ENCODE results near the gene RPL22. TPM values are rescaled to one million over a fixed set of nuclear protein-coding genes. Genes with fewer than 3 reads are reported as not detected.

RPL22 gene
- total and polyA plus RNA-seq, 2 of the 8 experiments (the other 6 are each of a cell fraction or from before 2014, with no cell fraction given) = 133 to 521 TPM

DNA sequence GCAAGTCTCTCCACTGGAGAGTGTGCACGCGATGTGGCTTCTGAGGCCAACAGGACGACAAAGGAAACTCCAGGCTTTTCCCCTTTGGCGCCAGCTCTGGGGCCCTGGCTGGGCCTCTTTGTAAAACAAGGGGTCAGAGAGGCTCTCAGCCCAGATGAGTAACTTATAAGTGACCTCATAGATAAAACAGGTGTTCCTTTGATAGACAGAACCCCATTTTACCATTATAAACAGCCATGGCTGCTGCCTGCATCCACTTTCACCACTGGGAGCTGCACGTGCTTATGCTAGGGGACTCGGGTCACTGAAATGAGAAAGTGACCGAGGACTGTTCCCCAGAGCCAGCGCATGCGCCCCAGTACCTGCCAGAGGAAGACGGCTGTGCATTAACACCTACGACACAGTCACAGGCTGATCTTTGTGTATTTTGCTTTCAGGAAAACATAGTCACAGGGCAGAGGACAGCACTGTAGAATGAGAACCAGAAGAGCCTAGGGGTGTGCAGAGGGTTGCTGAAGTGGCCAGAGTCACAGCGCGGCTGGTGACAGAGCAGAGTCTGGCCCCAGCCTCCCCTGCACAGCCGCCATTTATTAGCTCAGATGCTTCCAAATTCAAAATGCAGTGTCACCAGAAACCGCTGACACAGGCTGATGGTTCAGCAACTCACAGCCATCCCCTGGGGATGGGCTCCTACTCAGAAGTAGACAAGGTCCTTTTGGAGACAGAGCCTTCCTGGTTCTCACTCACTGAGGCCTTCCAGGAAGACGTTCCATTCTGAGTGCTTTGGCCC lies 19.2 kb upstream of the RPL22 start:
- Histone ChIP-seq H3K23ac (ENCODE audit: insufficient read length) (no peak overlapping the region), H3K23me2 (ENCODE audit: low read depth, low read length) (no peaks in the 10 kb centered on the region), H3K27ac (ENCODE audit: low read depth, low read length) (no peak overlapping the region), H3K4me1 (replicated peaks in 1 of 4; ENCODE audit: control insufficient read depth in 3 of 4, insufficient read depth in 4 of 4, low read length in 3 of 4) (no peaks in the 10 kb centered on the region; a peak in 1 of 7 replicates), H2AK5ac (ENCODE audit: low read depth, low read length) (no peak overlapping the region), H4K20me1 (replicated peaks in 1 of 2; ENCODE audit: control insufficient read depth in 1 of 2, insufficient read depth in 2 of 2, low read length in 2 of 2) (peaks cover 4 to 7% of the 10 kb centered on the region in 2 experiments), H3K36me3 (ENCODE audit: control insufficient read depth in 2 of 4, insufficient read depth in 4 of 4, low read length in 3 of 4) (peaks cover 1 to 20% (median 3%) of the 10 kb centered on the region in 4 experiments; a peak in 7 of 8 replicates), H4K8ac (ENCODE audit: extremely low read depth, insufficient read depth, low read length) (no peak overlapping the region), H3K18ac (ENCODE audit: extremely low read depth, low read length) (no peak overlapping the region), H3K79me1 (ENCODE audit: low read depth, low read length) (no peaks in the 10 kb centered on the region; the same call in 1 of the 2 replicates), H3K4me3 (ENCODE audit: extremely low read depth in 1 of 4, insufficient read depth in 2 of 4, low read depth in 3 of 4, low read length in 4 of 4) (no peak overlapping the region), H4K91ac (replicated peaks; ENCODE audit: insufficient read length, low read length) (no peak overlapping the region), H3K4ac (replicated peaks; ENCODE audit: insufficient read length, low read depth, low read length) (no peak overlapping the region), H3K4me2 (ENCODE audit: insufficient read depth in 1 of 2, low read depth in 2 of 2, low read length in 2 of 2) (no peak overlapping the region), H3K9me3 (ENCODE audit: insufficient read depth in 2 of 2, low read depth in 1 of 2, low read length in 1 of 2) (no peaks in the 10 kb centered on the region), H2BK5ac (ENCODE audit: low read depth, low read length) (no peak overlapping the region), H3K56ac (replicated peaks; ENCODE audit: insufficient read length, low read depth, low read length) (no peak overlapping the region), H3K9ac (replicated peaks in 1 of 4; ENCODE audit: extremely low read depth in 1 of 4, low read depth in 3 of 4, low read length in 3 of 4) (no peak overlapping the region), H3K14ac (ENCODE audit: insufficient read length) (no peak overlapping the region), H2BK120ac (replicated peaks; ENCODE audit: low read depth, low read length) (no peak overlapping the region), H2BK20ac (ENCODE audit: low read length) (no peak overlapping the region), H2BK15ac (ENCODE audit: low read length) (no peak overlapping the region), H3K27me3 (replicated peaks in 1 of 4; ENCODE audit: control insufficient read depth in 3 of 4, extremely low read depth in 1 of 4, insufficient read depth in 3 of 4, low read length in 3 of 4) (no peaks in the 10 kb centered on the region), H2BK12ac (ENCODE audit: low read depth, low read length) (no peak overlapping the region), H4K5ac (ENCODE audit: insufficient read length, low read depth, low read length) (no peak overlapping the region), H3K79me2 (ENCODE audit: control insufficient read depth in 1 of 2, insufficient read depth in 2 of 2, low read length in 2 of 2) (no peaks in the 10 kb centered on the region), H2AFZ (ENCODE audit: low read length) (no peak overlapping the region)
- no peak for FAIRE-seq
- ChIA-PET POLR2A (ENCODE audit: partially characterized antibody) (interaction anchor here (0.9 to 5.1 kb wide), 7 partner anchors 7 to 20 kb away, joined by 3 to 28 read pairs (median 6); partner anchors contain the start of gene RNF207), CTCF (ENCODE audit: partially characterized antibody) (interaction anchor here (0.6 to 10.4 kb wide), 7 partner anchors 8 to 205 kb away, joined by 3 to 74 read pairs (median 6); partner anchors contain the start of gene RNF207)
- 90% methylated on average over 16 of the region's 16 CpGs; no CpG with 5 or more reads in 1 of the 2 experiments for WGBS, 2 experiments (ENCODE audit: extremely low coverage in 1 of 2, insufficient coverage in 1 of 2, insufficient read length in 1 of 2, insufficient replicate concordance in 2 of 2, low coverage in 1 of 2, low lambda C conversion rate in 2 of 2, missing lambda C conversion rate in 1 of 2)
- DNase-seq (ENCODE audit: low read depth in 1 of 2, low spot score in 2 of 2) = no peak
- TF ChIP-seq JUND (IDR thresholded peaks at IDR 0.05; ENCODE audit: low read length) (no peak), FOSL1 (IDR thresholded peaks at IDR 0.05; ENCODE audit: insufficient read depth, low read depth, low read length) (no peak), RNF2 (IDR thresholded peaks at IDR 0.05; ENCODE audit: borderline replicate concordance, low read depth, low read length, missing control alignments, poor library complexity, severe bottlenecking) (no peak), CHD1 (IDR thresholded peaks at IDR 0.05; ENCODE audit: low read depth, low read length) (no peak), JUN (IDR thresholded peaks at IDR 0.05; ENCODE audit: low read depth, low read length) (no peak), BACH1 (IDR thresholded peaks at IDR 0.05; ENCODE audit: low read length) (no peak), TAF1 (IDR thresholded peaks at IDR 0.05; ENCODE audit: low read depth, low read length) (no peak), TAF7 (optimal IDR thresholded peaks at IDR 0.05; ENCODE audit: borderline replicate concordance, low read depth, low read length) (no peak), GABPA (IDR thresholded peaks at IDR 0.05; ENCODE audit: borderline replicate concordance, insufficient read depth, low read length) (no peak), CBX5 (IDR thresholded peaks at IDR 0.05; ENCODE audit: low read depth, low read length) (no peak), KDM4A (IDR thresholded peaks at IDR 0.05; ENCODE audit: low read depth, low read length, severe bottlenecking) (no peak), HDAC2 (IDR thresholded peaks at IDR 0.05; ENCODE audit: borderline replicate concordance in 1 of 2, low read depth in 2 of 2, low read length in 2 of 2) (no peak)
